Left colon (tissue), 2 donors: Measurements from ENCODE around the gene C1orf105. TPM values are rescaled to one million over a fixed set of nuclear protein-coding genes. Genes with fewer than 3 reads are reported as not detected.

Experiments used
- ATAC-seq: fragments of 200-7000 bp; cut with Tn5 transposase; one replicate; pipeline ENCODE4 v1.9.1; 2020; ENCODE audit warnings: mild to moderate bottlenecking, moderate library complexity
- DNase-seq, 2 donors: peaks; one replicate each; pipeline ENCODE4 v3.0.0-alpha.2; 2020
- intact Hi-C, 2 donors: fragments of 100-400 bp; cut with DNase I in 1 of 2; cut with micrococcal nuclease in 1 of 2; formaldehyde crosslinking; loops; one replicate each; pipeline versions ENCODE4 v1.11.2 to v1.14.0; 2022; cut with DNase I, micrococcal nuclease
- total RNA-seq, 2 donors: library from RNA; stranded (reverse); fragmentation: NEBNext Ultra II Directional; extraction: Animal tissue kit (Norgen Biotek cat#: 25700); gene quantifications; one replicate each; pipeline ENCODE4 v1.2.1, GENCODE V29; 2021
- donor health status: DM: no; HTN: no; CAD: no.
- donor health status: DM: yes; HTN: yes; CAD: no.

The C1orf105 gene
- total RNA-seq, 2 donors from 2014 or later: not detected

- intact Hi-C loops: loop anchor here (5.0 to 10.0 kb wide), 2 partner anchors 37 to 309 kb away; no protein-coding TSS in a partner anchor
- ATAC-seq (peak; percentile 86), DNase-seq (peak; percentile 33 to 37)
Measured at GRCh38 chr1:172394141-172394751, 26.2 kb upstream of the C1orf105 start.

GRCh38 chr1:172394811-172395210 lies 25.7 kb upstream of the C1orf105 start:
- no peak for ATAC-seq
- DNase-seq: no peak
- intact Hi-C loops: loop anchor here (5.0 to 10.0 kb wide), 3 partner anchors 38 to 310 kb away; no protein-coding TSS in a partner anchor

- DNase-seq (no peak), ATAC-seq (no peak)
- intact Hi-C loops: loop anchor here (5.0 to 10.0 kb wide), 2 partner anchors 258 to 311 kb away; no protein-coding TSS in a partner anchor
Measured at GRCh38 chr1:172395576-172395975, 24.9 kb upstream of the C1orf105 start.

GRCh38 chr1:172397221-172397620 lies 23.3 kb upstream of the C1orf105 start:
- intact Hi-C loops: loop anchor here (5.0 to 10.0 kb wide), 2 partner anchors 260 to 312 kb away; no protein-coding TSS in a partner anchor
- no peak for DNase-seq

GRCh38 chr1:172397633-172398032 lies 22.9 kb upstream of the C1orf105 start:
- no peak for DNase-seq
- intact Hi-C loops: loop anchor here (5.0 to 10.0 kb wide), 2 partner anchors 260 to 313 kb away; no protein-coding TSS in a partner anchor
- ATAC-seq: no peak

More at GRCh38 chr1:172397221-172397620, 23.3 kb upstream of the C1orf105 start:
- ATAC-seq: no peak

GRCh38 chr1:172398193-172398592 lies 22.3 kb upstream of the C1orf105 start:
- DNase-seq (no peak), ATAC-seq (peak; percentile 24)
- intact Hi-C loops: loop anchor here (5.0 to 10.0 kb wide), 2 partner anchors 261 to 313 kb away; no protein-coding TSS in a partner anchor

GRCh38 chr1:172398970-172399755 lies 21.3 kb upstream of the C1orf105 start:
- DNase-seq: peak in 1 of 2 donors; percentile 49
- peak; percentile 72 for ATAC-seq
- intact Hi-C loops: loop anchor here (5.0 to 10.0 kb wide), 2 partner anchors 262 to 314 kb away; no protein-coding TSS in a partner anchor

GRCh38 chr1:172399756-172400721 lies 20.4 kb upstream of the C1orf105 start:
- ATAC-seq (peak; percentile 29), DNase-seq (no peak)
- intact Hi-C loops: loop anchor here (5.0 to 10.0 kb wide), 3 partner anchors 263 to 375 kb away; no protein-coding TSS in a partner anchor

- no peak for DNase-seq
- no peak for ATAC-seq
- intact Hi-C loops: loop anchor here in 1 of 2 donors (10.0 kb wide), 1 partner anchor 376 kb away; no protein-coding TSS in a partner anchor
Measured at GRCh38 chr1:172400722-172401105, 19.8 kb upstream of the C1orf105 start.

- intact Hi-C loops: loop anchor here in 1 of 2 donors (10.0 kb wide), 1 partner anchor 377 kb away; no protein-coding TSS in a partner anchor
- no peak for DNase-seq
- ATAC-seq: no peak
Measured at GRCh38 chr1:172401477-172401876, 19.0 kb upstream of the C1orf105 start.

- intact Hi-C loops: loop anchor here in 1 of 2 donors (10.0 kb wide), 1 partner anchor 377 kb away; no protein-coding TSS in a partner anchor
Measured at GRCh38 chr1:172401892-172402291, 18.6 kb upstream of the C1orf105 start.

GRCh38 chr1:172402878-172403569 lies 17.5 kb upstream of the C1orf105 start:
- intact Hi-C loops: loop anchor here in 1 of 2 donors (10.0 kb wide), 1 partner anchor 378 kb away; no protein-coding TSS in a partner anchor
- no peak for DNase-seq
- ATAC-seq: no peak

More at GRCh38 chr1:172401892-172402291, 18.6 kb upstream of the C1orf105 start:
- ATAC-seq (no peak), DNase-seq (no peak)

- no peak for DNase-seq
- no peak for ATAC-seq
- intact Hi-C loops: loop anchor here in 1 of 2 donors (10.0 kb wide), 1 partner anchor 379 kb away; no protein-coding TSS in a partner anchor
Measured at GRCh38 chr1:172404121-172404520, 16.4 kb upstream of the C1orf105 start.

GRCh38 chr1:172405912-172406311 lies 14.6 kb upstream of the C1orf105 start:
- intact Hi-C loops: loop anchor here in 1 of 2 donors (10.0 kb wide), 1 partner anchor 381 kb away; no protein-coding TSS in a partner anchor
- no peak for ATAC-seq

GRCh38 chr1:172406968-172407367 lies 13.5 kb upstream of the C1orf105 start:
- intact Hi-C loops: loop anchor here in 1 of 2 donors (10.0 kb wide), 1 partner anchor 382 kb away; no protein-coding TSS in a partner anchor
- DNase-seq: no peak
- no peak for ATAC-seq

More at GRCh38 chr1:172405912-172406311, 14.6 kb upstream of the C1orf105 start:
- DNase-seq: no peak

GRCh38 chr1:172408958-172409357 lies 11.5 kb upstream of the C1orf105 start:
- no peak for ATAC-seq
- intact Hi-C loops: loop anchor here in 1 of 2 donors (10.0 kb wide), 1 partner anchor 384 kb away; no protein-coding TSS in a partner anchor
- DNase-seq: no peak

GRCh38 chr1:172410027-172410426 lies 10.5 kb upstream of the C1orf105 start:
- ATAC-seq (no peak), DNase-seq (no peak)
- intact Hi-C loops: no loop called here
